ENCODE data around the gene NCOA7.

DNA sequence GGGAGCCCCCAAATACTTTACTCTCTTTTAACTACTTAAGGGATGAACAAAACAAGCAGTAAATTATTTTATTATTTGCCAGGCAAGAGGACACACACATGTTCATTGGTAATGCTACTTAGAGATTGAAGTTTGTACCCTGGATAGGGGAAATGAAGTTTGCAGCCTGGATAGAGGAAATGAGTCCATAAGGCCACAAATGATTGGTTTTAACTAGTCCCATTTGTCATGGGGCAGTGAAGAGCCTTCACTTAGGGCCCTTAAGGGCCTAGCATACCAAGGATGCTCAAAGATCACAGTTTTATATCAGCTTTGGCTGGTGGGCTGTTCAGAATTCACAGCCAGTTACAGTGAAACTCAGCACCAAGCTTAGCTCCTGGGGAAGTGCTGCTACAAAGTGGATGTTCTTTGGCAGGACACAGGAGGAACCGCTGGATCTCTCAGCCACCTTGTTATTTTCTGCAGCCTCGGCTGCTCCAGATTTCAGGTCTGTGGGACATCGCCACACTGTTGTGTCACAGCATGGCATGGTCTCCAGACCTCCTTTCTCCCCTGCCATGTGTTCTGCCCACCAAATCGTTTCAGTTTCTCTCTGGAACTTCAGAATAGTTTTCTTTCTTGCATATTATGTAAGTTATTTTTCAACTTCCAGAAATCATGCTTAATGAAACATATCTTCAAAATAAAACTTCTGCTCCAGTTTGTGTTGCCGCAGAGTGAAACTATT lies 41.8 kb downstream of the NCOA7 start:
- TF ChIP-seq, protein P1, sequence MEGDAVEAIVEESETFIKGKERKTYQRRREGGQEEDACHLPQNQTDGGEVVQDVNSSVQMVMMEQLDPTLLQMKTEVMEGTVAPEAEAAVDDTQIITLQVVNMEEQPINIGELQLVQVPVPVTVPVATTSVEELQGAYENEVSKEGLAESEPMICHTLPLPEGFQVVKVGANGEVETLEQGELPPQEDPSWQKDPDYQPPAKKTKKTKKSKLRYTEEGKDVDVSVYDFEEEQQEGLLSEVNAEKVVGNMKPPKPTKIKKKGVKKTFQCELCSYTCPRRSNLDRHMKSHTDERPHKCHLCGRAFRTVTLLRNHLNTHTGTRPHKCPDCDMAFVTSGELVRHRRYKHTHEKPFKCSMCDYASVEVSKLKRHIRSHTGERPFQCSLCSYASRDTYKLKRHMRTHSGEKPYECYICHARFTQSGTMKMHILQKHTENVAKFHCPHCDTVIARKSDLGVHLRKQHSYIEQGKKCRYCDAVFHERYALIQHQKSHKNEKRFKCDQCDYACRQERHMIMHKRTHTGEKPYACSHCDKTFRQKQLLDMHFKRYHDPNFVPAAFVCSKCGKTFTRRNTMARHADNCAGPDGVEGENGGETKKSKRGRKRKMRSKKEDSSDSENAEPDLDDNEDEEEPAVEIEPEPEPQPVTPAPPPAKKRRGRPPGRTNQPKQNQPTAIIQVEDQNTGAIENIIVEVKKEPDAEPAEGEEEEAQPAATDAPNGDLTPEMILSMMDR (IDR thresholded peaks at IDR 0.05), result no peak
- TF ChIP-seq POLR2A (IDR thresholded peaks at IDR 0.05), result no peak
